GM13976 (cell line): ENCODE results near the gene PSMA8.
"Not testable (repeated sequence)": the region's sequence is repeated elsewhere in the genome, so short reads cannot be mapped to it uniquely, and the experiment has no call there.

ENCODE experiments used
- DNase-seq: peaks from one replicate; pipeline ENCODE4 v3.0.0; 2012; ENCODE audit warnings: low spot score
- in situ Hi-C: fragments of 300-500 bp; cut with MboI; formaldehyde crosslinking; loops from one replicate; pipeline ENCODE4 v1.12.0; 2022; ENCODE audit warnings: low sequenced_read_pairs, mixed read lengths, inconsistent platforms; ENCODE audit not compliant: unreplicated experiment
- TF ChIP-seq, protein P1 (sequence below): IDR thresholded peaks from 2 replicates; pipeline ENCODE4 v1.5.1; 2012; ENCODE audit warnings: borderline replicate concordance, mild to moderate bottlenecking; ENCODE audit not compliant: insufficient read depth; ENCODE audit errors: extremely low read depth, missing control alignments, control extremely low read depth

Gene PSMA8

DNA sequence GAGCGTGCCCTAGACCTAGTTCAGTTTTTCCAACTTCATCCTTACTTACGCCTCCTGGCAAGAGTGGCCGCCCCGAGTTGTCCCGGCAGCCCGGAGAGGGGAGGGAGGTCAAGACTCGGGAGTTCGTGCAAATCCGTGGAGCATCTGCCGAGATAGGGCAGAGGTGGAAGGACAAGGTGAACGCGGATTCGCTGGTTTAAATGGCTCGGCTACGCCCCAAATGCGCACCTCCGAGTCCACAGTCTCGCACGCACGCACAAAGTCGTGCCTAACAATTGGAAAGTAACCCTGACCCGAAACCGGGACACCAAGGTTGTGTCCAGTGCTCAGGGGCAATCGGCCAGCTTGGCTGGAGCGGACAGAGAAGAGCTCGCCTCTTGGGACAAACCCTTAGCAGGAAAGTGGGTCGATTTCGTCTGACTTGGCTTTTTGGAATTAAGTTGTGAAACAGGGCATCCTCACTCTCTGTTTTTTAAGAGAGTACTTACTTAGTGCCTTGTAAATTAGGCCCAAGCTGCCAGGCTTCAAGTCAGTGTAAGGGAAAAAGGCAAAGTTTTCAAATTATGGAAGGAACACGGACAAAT, 42.5 kb upstream of the PSMA8 start:
- TF ChIP-seq, protein P1, sequence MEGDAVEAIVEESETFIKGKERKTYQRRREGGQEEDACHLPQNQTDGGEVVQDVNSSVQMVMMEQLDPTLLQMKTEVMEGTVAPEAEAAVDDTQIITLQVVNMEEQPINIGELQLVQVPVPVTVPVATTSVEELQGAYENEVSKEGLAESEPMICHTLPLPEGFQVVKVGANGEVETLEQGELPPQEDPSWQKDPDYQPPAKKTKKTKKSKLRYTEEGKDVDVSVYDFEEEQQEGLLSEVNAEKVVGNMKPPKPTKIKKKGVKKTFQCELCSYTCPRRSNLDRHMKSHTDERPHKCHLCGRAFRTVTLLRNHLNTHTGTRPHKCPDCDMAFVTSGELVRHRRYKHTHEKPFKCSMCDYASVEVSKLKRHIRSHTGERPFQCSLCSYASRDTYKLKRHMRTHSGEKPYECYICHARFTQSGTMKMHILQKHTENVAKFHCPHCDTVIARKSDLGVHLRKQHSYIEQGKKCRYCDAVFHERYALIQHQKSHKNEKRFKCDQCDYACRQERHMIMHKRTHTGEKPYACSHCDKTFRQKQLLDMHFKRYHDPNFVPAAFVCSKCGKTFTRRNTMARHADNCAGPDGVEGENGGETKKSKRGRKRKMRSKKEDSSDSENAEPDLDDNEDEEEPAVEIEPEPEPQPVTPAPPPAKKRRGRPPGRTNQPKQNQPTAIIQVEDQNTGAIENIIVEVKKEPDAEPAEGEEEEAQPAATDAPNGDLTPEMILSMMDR, result no peak
- in situ Hi-C loops, result no loop called here
- DNase-seq, result no peak

DNA sequence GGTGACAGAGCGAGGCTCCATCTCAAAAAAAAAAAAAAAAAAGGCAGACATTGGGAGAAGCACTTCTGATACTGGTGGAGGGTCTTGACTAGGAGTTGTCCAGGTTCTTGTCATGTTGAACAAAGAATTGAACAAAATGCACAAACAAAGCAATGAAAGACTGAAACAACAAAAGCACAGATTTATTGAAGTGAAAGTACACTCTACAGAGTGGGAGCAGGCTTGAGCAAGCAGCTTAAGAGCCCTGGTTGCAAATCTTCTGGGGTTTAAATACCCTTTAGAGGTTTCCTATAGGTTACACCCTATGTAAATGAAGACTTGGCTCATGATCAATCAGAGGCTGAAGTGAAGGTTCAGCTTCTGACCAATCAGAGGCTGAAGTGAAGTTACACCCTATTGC, 36.8 kb upstream of the PSMA8 start:
- no peak for DNase-seq
- in situ Hi-C loops, result no loop called here
- TF ChIP-seq, protein P1, result no peak

- TF ChIP-seq, protein P1, result no peak
- in situ Hi-C loops, result no loop called here
- no peak for DNase-seq
Observed at GRCh38 chr18:26097563-26097962, 36.1 kb upstream of the PSMA8 start.

DNA sequence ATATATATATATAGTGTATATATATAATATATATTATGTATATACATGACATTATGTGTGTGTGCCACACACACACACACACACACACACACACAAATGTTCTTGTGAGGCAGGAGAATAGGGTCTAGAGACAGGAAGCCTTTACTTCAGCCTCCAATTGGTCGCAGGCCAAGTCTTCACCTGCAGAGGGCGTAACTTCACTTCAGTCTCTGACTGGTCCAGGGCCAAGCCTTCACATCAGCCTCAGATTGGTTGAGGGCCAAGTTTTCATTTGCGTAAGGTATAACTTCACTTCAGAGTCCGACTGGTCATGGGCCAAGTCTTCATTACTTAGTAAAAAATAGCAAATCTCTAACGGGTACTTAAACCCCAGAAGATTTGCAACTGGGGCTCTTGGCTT, 30.1 kb upstream of the PSMA8 start:
- TF ChIP-seq, protein P1, result no peak
- DNase-seq, result no peak
- in situ Hi-C loops, result loop anchor here (25.0 kb wide), 1 partner anchor 1241 kb away; no protein-coding TSS in a partner anchor

GRCh38 chr18:26104035-26104434, 29.6 kb upstream of the PSMA8 start:
- in situ Hi-C loops, result loop anchor here (25.0 kb wide), 1 partner anchor 1242 kb away; no protein-coding TSS in a partner anchor
- no peak for DNase-seq
- TF ChIP-seq, protein P1, result no peak

- TF ChIP-seq, protein P1, result no peak
- DNase-seq, result no peak
- in situ Hi-C loops, result loop anchor here (25.0 kb wide), 1 partner anchor 1257 kb away; no protein-coding TSS in a partner anchor
Observed at GRCh38 chr18:26119246-26119645, 14.4 kb upstream of the PSMA8 start.

DNA sequence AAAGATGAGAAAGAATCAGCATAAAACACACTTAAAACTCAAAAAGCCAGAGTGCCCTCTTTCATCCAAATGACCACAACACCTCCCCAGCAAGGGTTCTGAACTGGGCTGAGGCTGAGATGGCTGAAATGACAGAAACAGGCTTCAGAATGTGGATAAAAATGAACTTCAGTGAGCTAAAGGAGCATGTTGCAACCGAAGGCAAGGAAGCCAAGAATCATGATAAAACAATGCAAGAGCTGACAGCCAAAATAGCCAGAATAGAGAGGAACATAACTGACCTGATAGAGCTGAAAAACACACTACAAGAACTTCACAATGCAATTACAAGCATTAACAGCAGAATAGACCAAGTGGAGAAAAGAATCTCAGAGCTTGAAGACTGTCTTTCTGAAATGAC, 12.2 kb upstream of the PSMA8 start:
- TF ChIP-seq, protein P1, result no peak
- no peak for DNase-seq
- in situ Hi-C loops, result loop anchor here (25.0 kb wide), 1 partner anchor 1259 kb away; no protein-coding TSS in a partner anchor

GRCh38 chr18:26121994-26122393, 11.7 kb upstream of the PSMA8 start:
- in situ Hi-C loops, result loop anchor here (25.0 kb wide), 1 partner anchor 1260 kb away; no protein-coding TSS in a partner anchor
- DNase-seq, result not testable (repeated sequence)
